K562 (cell line): Measurements from ENCODE around the gene FAM131C. TPM values are rescaled to one million over a fixed set of nuclear protein-coding genes. Genes with fewer than 3 reads are reported as not detected.
A peak's percentile ranks its signal among the peaks of the same experiment; 100 is the strongest.
"Not testable (repeated sequence)": the region's sequence is repeated elsewhere in the genome, so short reads cannot be mapped to it uniquely, and the experiment has no call there.

Experiments
- ATAC-seq: fragments of 200-7000 bp; cut with Tn5 transposase; 3 replicates; pipeline ENCODE4 v1.9.1; 2020; ENCODE audit warnings: moderate library complexity
- BruUV-seq: library from RNA; stranded (reverse); fragments of 400-500 nt; replicated peaks from 2 replicates; lab custom pipeline; 2021; lab: Mats Ljungman, UMichigan
- CTCF ChIA-PET: fragments of 300-600 bp; formaldehyde crosslinking; extraction: SDS; loops from one replicate; lab custom pipeline; 2021; ENCODE audit warnings: low intra/inter-chr PET ratio; lab: Yijun Ruan, JAX
- POLR2A ChIA-PET: fragments of 300-600, 350-650 bp; sonication (Branson Sonifier 250); formaldehyde crosslinking; extraction: SDS; loops from one replicate; lab custom pipeline; 2021; ENCODE audit warnings: antibody characterized with exemption, inconsistent platforms; lab: Yijun Ruan, JAX
- DNase-seq, 4 experiments: peaks; one replicate each; pipeline versions ENCODE4 v3.0.0 to v3.0.0-alpha.2; 2011 to 2018; ENCODE audit warnings: low spot score in 3 of 4, mixed read lengths in 3 of 4; ENCODE audit errors: extremely low read depth in 1 of 4
- FAIRE-seq: peaks from 2 replicates; lab custom pipeline; 2011; peaks lifted over from hg19 to GRCh38; lab: Jason Lieb, UNC
- H2AFZ ChIP-seq: 2 replicates; pipeline ENCODE4 v1.6.0; 2011; ENCODE audit warnings: low read depth, low read length, control low read depth, inconsistent platforms
- H3K27ac ChIP-seq: fragments of 200-600 bp; 3 replicates; pipeline ENCODE4 v1.8.0; 2011; ENCODE audit warnings: low read depth, mild to moderate bottlenecking, control low read depth, inconsistent platforms, low read length, moderate library complexity, mixed read lengths; ENCODE audit errors: extremely low read depth
- H3K27me3 ChIP-seq, 2 experiments: fragments of 300-600 bp in 1 of 2; 2 replicates in 1 of 2; 3 replicates in 1 of 2; pipeline versions ENCODE4 v1.6.0 to v1.8.0; 2011; ENCODE audit warnings: inconsistent platforms in 2 of 2, low read length in 2 of 2, mild to moderate bottlenecking in 1 of 2, mixed read lengths in 1 of 2, moderate library complexity in 1 of 2; ENCODE audit not compliant: control insufficient read depth in 2 of 2, insufficient read depth in 2 of 2
- H3K36me3 ChIP-seq: fragments of 300-600 bp; 3 replicates; pipeline ENCODE4 v1.8.0; 2011; ENCODE audit warnings: mild to moderate bottlenecking, low read length, inconsistent platforms; ENCODE audit not compliant: control insufficient read depth, insufficient read depth
- H3K4me1 ChIP-seq, 2 experiments: fragments of 200-600 bp in 1 of 2; replicated peaks in 1 of 2; 2 replicates in 1 of 2; 3 replicates in 1 of 2; pipeline versions ENCODE4 v1.5.1 to v1.8.0; 2011; ENCODE audit warnings: inconsistent platforms in 2 of 2, low read length in 2 of 2, mild to moderate bottlenecking in 1 of 2, mixed read lengths in 1 of 2, moderate library complexity in 1 of 2; ENCODE audit not compliant: control insufficient read depth in 2 of 2, insufficient read depth in 2 of 2
- H3K4me2 ChIP-seq: 2 replicates; pipeline ENCODE4 v1.6.1; 2011; ENCODE audit warnings: low read length, control low read depth, inconsistent platforms, mixed read lengths; ENCODE audit not compliant: insufficient read depth
- H3K4me3 ChIP-seq: fragments of 200-600 bp; sonication (generic), shearing (Covaris generic); 2 replicates; pipeline ENCODE4 v1.5.1; 2016; ENCODE audit warnings: control low read depth, inconsistent platforms
- H3K79me2 ChIP-seq: fragments of 200-600 bp; 3 replicates; pipeline ENCODE4 v1.8.0; 2011; ENCODE audit warnings: low read length, inconsistent platforms; ENCODE audit not compliant: control insufficient read depth, insufficient read depth
- H3K9ac ChIP-seq, 2 experiments: 2 replicates each; pipeline versions ENCODE4 v1.6.0 to v1.6.1; 2011; ENCODE audit warnings: low read depth in 2 of 2, low read length in 2 of 2, control low read depth in 1 of 2, inconsistent platforms in 1 of 2, mild to moderate bottlenecking in 1 of 2, mixed read lengths in 1 of 2; ENCODE audit not compliant: insufficient read depth in 1 of 2
- H3K9me1 ChIP-seq: one replicate; pipeline ENCODE4 v1.6.0; 2011; ENCODE audit warnings: inconsistent platforms, mild to moderate bottlenecking, low read length, moderate library complexity; ENCODE audit not compliant: control insufficient read depth, insufficient read depth
- H3K9me3 ChIP-seq: replicated peaks from 2 replicates; pipeline ENCODE4 v1.5.1; 2011; ENCODE audit warnings: low read depth, low read length, inconsistent platforms; ENCODE audit not compliant: control insufficient read depth, insufficient read depth
- H4K20me1 ChIP-seq: replicated peaks from 2 replicates; pipeline ENCODE4 v1.6.1; 2011; ENCODE audit warnings: low read length, inconsistent platforms, mixed read lengths; ENCODE audit not compliant: control insufficient read depth, insufficient read depth
- CHD1 ChIP-seq: fragments of 200-600 bp; sonication (generic); IDR thresholded peaks from one replicate; pipeline ENCODE4 v1.6.1; 2012; ENCODE audit warnings: mild to moderate bottlenecking, moderate library complexity, low read length, inconsistent platforms
- HDAC2 ChIP-seq: fragments of 450-650 bp; IDR thresholded peaks from 2 replicates; pipeline ENCODE4 v1.6.1; 2016; ENCODE audit warnings: mild to moderate bottlenecking
- TGIF2 ChIP-seq: sonication (generic); formaldehyde crosslinking; IDR thresholded peaks from 2 replicates; pipeline ENCODE4 v1.8.1; 2022; ENCODE audit warnings: mild to moderate bottlenecking, missing genetic modification reagents, moderate library complexity
- WGBS: fragments of 100-300 bp; shearing (Covaris generic); methylation state at CpG from one replicate; pipeline ENCODE4 v1.1.6; 2016; ENCODE audit warnings: low coverage, mixed read lengths; ENCODE audit not compliant: insufficient coverage; ENCODE audit errors: missing lambda C conversion rate; 5-methylcytosine and 5-hydroxymethylcytosine counted together
- in situ Hi-C: fragments of 300-500 bp; cut with MboI; formaldehyde crosslinking; loops from 4 replicates; pipeline ENCODE4 v1.15.0; 2018; ENCODE audit warnings: inconsistent platforms, mixed read lengths
- intact Hi-C: fragments of 100-400 bp; cut with micrococcal nuclease; formaldehyde crosslinking; loops from 2 replicates; pipeline ENCODE4 v1.14.2; 2022
- polyA plus RNA-seq, 8 experiments: library from polyadenylated mRNA; depleted of rRNA in 4 of 8; stranded (reverse) in 5 of 8; unstranded in 3 of 8; fragments of >200 nt; fragmentation: Nextera tagmentation in 2 of 8; fragmentation: Illumina TruSeq in 1 of 8; extraction: Ambion mirVana in 2 of 8; extraction: Trizol in 1 of 8; gene quantifications; 2 replicates each; pipeline versions ENCODE4 v1.2.1 to v1.2.3, GENCODE V29; 2011 to 2014; ENCODE audit warnings: inconsistent platforms in 1 of 8, missing spikeins in 1 of 8
- total RNA-seq, 7 experiments: library from RNA; depleted of rRNA in 6 of 7; stranded (reverse); fragments of >200 nt in 6 of 7; fragmentation: Illumina TruSeq in 2 of 7; extraction: Trizol in 2 of 7; gene quantifications; 2 replicates each; pipeline versions ENCODE4 v1.2.1 to v1.2.3, GENCODE V29; 2011 to 2021; ENCODE audit warnings: low replicate concordance in 1 of 7
- TF ChIP-seq, protein P1 (sequence below), 2 experiments: IDR thresholded peaks; 2 replicates each; pipeline ENCODE4 v1.6.1; 2012; ENCODE audit warnings: improper control_type of control experiment in 2 of 2, low read depth in 2 of 2, low read length in 2 of 2, borderline replicate concordance in 1 of 2

Gene FAM131C
- total and polyA plus RNA-seq, 9 of the 15 experiments (the other 6 are each of a cell fraction or from before 2014, with no cell fraction given): 0.10 to 0.29 (median 0.16) TPM; not detected in 6

DNA sequence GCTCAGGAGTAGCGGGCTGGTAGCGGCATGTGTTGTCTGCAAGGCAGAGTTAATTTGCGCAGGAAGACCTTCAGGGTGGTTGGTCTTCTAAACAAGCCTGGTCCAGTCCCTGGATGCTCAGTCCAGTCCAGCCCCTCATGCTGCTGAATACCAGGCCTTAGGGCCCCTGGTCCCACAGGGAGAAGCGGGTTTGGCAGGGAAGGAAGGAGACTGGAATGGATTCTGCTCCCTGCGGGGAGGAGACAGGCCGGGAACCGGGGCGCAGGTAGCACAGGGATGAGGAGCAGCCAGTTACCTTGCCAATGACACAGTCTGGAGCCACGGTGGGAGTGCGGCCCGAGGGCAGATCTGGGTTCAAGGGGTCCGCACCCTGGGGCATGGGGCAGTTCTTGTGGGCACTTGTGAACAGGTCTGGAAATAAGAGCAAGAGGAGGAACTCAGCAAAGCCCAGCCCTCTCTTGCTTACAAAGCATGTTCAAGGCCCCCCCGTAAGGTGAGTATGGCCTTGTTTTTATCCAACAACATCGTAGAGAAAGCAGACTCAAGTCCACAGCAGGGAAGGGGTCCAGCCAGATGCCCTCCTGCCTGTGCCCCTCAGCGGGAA, 10.1 kb downstream of the FAM131C start:
- FAIRE-seq (no peak), DNase-seq (no peak), ATAC-seq (no peak)
- Histone ChIP-seq H3K36me3 (no peaks in the 10 kb centered on the region), H3K9me1 (no peaks in the 10 kb centered on the region), H3K27ac (no peak overlapping the region), H4K20me1 (peaks cover 10% of the 10 kb centered on the region; the same call in 1 of the 2 replicates), H3K4me1 (peaks cover 0 to 19% of the 10 kb centered on the region in 2 experiments; a peak in 2 of 5 replicates), H3K27me3 (peaks cover 11 to 56% of the 10 kb centered on the region in 2 experiments), H3K9me3 (no peaks in the 10 kb centered on the region), H3K4me2 (no peak overlapping the region), H3K9ac (0 out of 4 replicates have a peak overlapping the region, but pooled peaks of 1 of the 2 experiments have one; percentile 55), H3K4me3 (no peak overlapping the region), H2AFZ (no peak overlapping the region), H3K79me2 (no peaks in the 10 kb centered on the region)
- intact Hi-C loops (no loop called here), in situ Hi-C loops (loop anchor here (10.0 kb wide), 1 partner anchor 49 kb away; the partner anchor contains the start of gene HSPB7)
- 33% methylated on average over 15 of the region's 15 CpGs for WGBS
- ChIA-PET POLR2A (no interaction called here), CTCF (no interaction called here)
- BruUV-seq: no TSS peak
- TF ChIP-seq, protein P1, sequence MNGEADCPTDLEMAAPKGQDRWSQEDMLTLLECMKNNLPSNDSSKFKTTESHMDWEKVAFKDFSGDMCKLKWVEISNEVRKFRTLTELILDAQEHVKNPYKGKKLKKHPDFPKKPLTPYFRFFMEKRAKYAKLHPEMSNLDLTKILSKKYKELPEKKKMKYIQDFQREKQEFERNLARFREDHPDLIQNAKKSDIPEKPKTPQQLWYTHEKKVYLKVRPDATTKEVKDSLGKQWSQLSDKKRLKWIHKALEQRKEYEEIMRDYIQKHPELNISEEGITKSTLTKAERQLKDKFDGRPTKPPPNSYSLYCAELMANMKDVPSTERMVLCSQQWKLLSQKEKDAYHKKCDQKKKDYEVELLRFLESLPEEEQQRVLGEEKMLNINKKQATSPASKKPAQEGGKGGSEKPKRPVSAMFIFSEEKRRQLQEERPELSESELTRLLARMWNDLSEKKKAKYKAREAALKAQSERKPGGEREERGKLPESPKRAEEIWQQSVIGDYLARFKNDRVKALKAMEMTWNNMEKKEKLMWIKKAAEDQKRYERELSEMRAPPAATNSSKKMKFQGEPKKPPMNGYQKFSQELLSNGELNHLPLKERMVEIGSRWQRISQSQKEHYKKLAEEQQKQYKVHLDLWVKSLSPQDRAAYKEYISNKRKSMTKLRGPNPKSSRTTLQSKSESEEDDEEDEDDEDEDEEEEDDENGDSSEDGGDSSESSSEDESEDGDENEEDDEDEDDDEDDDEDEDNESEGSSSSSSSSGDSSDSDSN (IDR thresholded peaks at IDR 0.05; ENCODE audit: borderline replicate concordance in 1 of 2, low read depth in 2 of 2, low read length in 2 of 2): no peak
- TF ChIP-seq CHD1 (peak; percentile 38), HDAC2 (no peak), TGIF2 (no peak)

DNA sequence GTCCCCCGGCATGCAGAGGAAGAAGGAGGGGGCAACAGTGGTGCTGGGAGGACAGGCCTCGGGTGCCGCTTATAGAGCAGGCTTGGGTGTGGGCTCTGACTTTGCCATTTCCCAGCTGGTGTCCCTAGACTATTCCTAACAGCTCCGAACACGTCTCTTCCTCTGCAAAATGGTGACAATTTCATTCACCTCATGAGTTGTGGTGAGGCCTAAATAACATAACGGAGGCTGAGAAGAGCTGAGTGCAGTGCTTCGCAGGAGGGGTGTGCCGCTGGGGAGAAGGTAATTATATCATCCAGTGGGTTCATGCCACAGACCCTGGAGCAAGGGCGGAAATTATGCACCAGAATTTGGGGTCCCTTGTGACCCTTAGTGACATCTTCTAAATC, 10.8 kb downstream of the FAM131C start:
- BruUV-seq, ATAC-seq, H3K36me3 ChIP-seq, CTCF ChIA-PET, H3K79me2 ChIP-seq, H3K9me3 ChIP-seq, H3K27ac ChIP-seq, POLR2A ChIA-PET, H3K4me2 ChIP-seq, H4K20me1 ChIP-seq, H2AFZ ChIP-seq, intact Hi-C loops, H3K9me1 ChIP-seq, DNase-seq, H3K4me3 ChIP-seq: not testable (repeated sequence)
- in situ Hi-C loops: loop anchor here (10.0 kb wide), 1 partner anchor 48 kb away; the partner anchor contains the start of gene HSPB7
- H3K4me1 ChIP-seq: peaks cover 0 to 15% of the 10 kb centered on the region in 2 experiments; a peak in 2 of 5 replicates
- H3K27me3 ChIP-seq: peaks cover 11 to 49% of the 10 kb centered on the region in 2 experiments
- FAIRE-seq: peak; percentile 56
- WGBS: 36% methylated on average over 9 of the region's 9 CpGs
- H3K9ac ChIP-seq: peak overlapping the region in 1 of 2 experiments; percentile 53; a peak in 1 of 4 replicates
